HEK293T (cell line): ENCODE results near the gene NELFA.
"Not testable (repeated sequence)": the region's sequence is repeated elsewhere in the genome, so short reads cannot be mapped to it uniquely, and the experiment has no call there.

ENCODE experiments used
- ARNT ChIP-seq: fragments of 450-650 bp; IDR thresholded peaks from 2 replicates; pipeline ENCODE4 v1.6.1; 2017; ENCODE audit warnings: mild to moderate bottlenecking
- CTBP1 ChIP-seq: fragments of 450-650 bp; IDR thresholded peaks from 2 replicates; pipeline ENCODE4 v1.6.1; 2016; ENCODE audit warnings: borderline replicate concordance
- FOXM1 ChIP-seq: fragments of 450-650 bp; IDR thresholded peaks from 2 replicates; pipeline ENCODE4 v1.6.1; 2017; ENCODE audit warnings: mild to moderate bottlenecking, borderline replicate concordance
- HDGF ChIP-seq: fragments of 450-650 bp; IDR thresholded peaks from 2 replicates; pipeline ENCODE4 v1.6.1; 2017; ENCODE audit warnings: antibody characterized with exemption, borderline replicate concordance
- L3MBTL2 ChIP-seq: fragments of 450-650 bp; conservative IDR thresholded peaks from 2 replicates; pipeline ENCODE4 v1.6.1; 2016; ENCODE audit warnings: mild to moderate bottlenecking
- LEF1 ChIP-seq: fragments of 450-650 bp; IDR thresholded peaks from 2 replicates; pipeline ENCODE4 v1.6.1; 2017; ENCODE audit warnings: mild to moderate bottlenecking, borderline replicate concordance
- PKNOX1 ChIP-seq: fragments of 450-650 bp; IDR thresholded peaks from 2 replicates; pipeline ENCODE4 v1.6.1; 2016
- SUZ12 ChIP-seq: fragments of 450-650 bp; IDR thresholded peaks from 2 replicates; pipeline ENCODE4 v1.6.1; 2016; ENCODE audit warnings: mild to moderate bottlenecking

- TF ChIP-seq PKNOX1, HDGF, L3MBTL2, SUZ12, ARNT, LEF1, CTBP1, FOXM1: not testable (repeated sequence)
Observed at GRCh38 chr4:2021358-2022018, 12.7 kb upstream of the NELFA start.
